Activated gamma-delta T cell (primary cell): ENCODE data around the gene MBOAT1.
A peak's percentile ranks its signal among the peaks of the same experiment; 100 is the strongest.

Experiments
- DNase-seq: peaks from one replicate; lab custom pipeline; 2025; lab: John Stamatoyannopoulos, UW

MBOAT1 gene

GRCh38 chr6:20234136-20234535, 21.9 kb upstream of the MBOAT1 start:
- no peak for DNase-seq

- DNase-seq = no peak
Measured at GRCh38 chr6:20233007-20233730, 20.9 kb upstream of the MBOAT1 start.

DNA sequence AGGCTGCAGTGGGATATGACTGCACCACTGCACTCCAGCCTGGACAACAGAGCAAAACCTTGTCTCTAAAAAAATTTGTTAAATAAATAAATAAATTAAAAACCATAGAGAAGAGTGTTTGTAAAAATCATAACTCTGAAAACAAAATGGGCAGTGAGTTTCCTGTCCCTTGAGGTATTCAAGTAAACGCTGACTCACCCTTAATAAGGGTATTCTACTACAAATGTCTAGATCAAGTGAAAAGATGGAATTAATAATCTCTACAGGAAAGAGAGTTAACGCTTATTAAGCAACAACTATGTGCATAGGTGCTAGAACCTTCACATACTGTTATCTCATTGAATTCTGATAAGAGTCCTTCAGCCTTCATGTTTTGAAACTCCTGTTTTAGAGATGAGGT, 19.9 kb upstream of the MBOAT1 start:
- no peak for DNase-seq

GRCh38 chr6:20230401-20231119, 18.3 kb upstream of the MBOAT1 start:
- DNase-seq = no peak

GRCh38 chr6:20229881-20230280, 17.6 kb upstream of the MBOAT1 start:
- DNase-seq = no peak

- no peak for DNase-seq
Measured at GRCh38 chr6:20227350-20227749, 15.1 kb upstream of the MBOAT1 start.

GRCh38 chr6:20223141-20223540, 10.9 kb upstream of the MBOAT1 start:
- no peak for DNase-seq

DNA sequence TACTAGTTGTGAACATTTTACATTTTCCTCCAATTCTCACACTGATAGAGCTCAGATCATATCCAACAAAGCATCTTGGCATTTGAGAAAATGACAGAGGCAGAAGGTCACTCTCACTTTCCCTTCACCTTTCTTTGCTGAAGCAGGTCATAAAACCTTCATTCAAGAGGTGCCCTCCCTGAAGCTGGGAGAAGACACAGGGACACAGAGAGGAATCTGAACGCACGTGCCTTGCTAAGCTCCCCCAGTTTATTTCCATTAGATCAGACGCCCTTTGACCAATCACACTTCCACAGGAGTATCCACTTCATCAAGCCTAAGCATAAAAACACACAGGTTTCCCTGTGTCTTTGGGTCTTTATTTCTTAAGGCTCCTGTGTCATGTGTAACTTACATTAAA, 9.2 kb upstream of the MBOAT1 start:
- no peak for DNase-seq

DNA sequence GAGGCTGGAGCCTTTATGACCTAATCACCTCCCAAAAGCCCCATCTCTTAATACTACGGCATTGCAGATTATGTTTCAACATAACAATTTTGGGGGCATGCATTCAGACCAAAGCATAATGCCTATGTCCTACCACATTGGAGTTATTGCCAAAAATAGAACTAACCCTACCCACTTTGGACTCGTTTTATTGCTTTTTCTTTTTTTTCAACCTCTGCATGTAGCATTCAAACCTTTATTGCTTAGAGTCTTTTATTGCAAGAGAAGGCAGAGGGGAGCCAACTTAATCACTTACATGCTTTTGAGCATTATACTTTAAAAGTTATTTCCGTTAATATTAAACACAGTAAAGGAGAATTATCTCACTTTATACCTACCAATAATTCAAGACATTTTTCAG, 8.1 kb upstream of the MBOAT1 start:
- no peak for DNase-seq

GRCh38 chr6:20217891-20218290, 5.6 kb upstream of the MBOAT1 start:
- no peak for DNase-seq

DNA sequence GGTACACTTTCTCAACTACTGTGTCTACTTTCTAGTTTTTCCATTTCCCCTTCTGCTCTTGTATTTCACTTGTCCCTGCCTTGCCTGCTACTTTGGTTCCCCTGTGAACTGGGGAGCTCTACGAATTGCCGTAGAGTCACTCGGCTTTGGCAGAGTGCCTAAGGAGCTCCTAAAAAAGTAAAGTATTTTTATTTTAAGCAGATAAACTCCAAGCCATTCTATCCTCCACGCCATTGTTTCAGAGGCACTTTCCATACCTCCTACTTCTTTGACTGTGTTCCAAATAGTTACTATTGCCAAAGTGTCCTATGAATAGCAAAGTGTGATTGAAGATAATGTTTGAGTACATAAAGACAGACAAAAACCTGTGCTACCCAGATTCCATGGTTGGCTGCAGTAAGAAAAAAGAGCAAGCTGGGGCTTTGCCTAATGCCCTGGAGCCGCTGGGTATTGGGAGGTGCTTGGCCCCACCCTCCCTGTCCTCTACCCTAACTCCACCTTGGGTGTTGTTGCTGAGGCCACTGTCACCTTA, 5.1 kb upstream of the MBOAT1 start:
- DNase-seq = no peak

GRCh38 chr6:20215310-20215709, 3.0 kb upstream of the MBOAT1 start:
- no peak for DNase-seq

GRCh38 chr6:20213271-20213798, 1.1 kb upstream of the MBOAT1 start:
- DNase-seq = no peak

DNA sequence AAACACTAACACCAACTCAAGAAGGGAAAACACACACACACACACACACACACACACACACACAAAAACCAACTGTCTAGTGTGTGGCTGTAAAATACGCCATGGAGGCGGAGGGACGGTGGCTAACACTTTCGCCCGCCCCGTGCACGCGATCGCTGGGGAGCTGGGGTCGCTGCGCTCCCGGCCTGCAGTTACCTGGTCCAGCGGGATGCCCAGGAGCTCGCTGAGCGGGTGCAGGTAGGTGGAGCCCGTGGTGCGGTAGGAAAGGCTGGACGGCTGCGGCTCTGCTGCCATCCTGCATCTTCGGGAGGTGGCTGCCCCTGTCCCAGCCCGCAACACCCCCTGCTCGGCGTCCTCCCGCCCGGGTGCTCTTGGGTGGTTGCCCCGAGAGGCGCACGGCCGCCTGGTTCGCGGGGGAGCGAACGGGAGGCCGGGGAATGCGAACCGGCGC, 303 bp downstream of the MBOAT1 start:
- peak; percentile 36 for DNase-seq

DNA sequence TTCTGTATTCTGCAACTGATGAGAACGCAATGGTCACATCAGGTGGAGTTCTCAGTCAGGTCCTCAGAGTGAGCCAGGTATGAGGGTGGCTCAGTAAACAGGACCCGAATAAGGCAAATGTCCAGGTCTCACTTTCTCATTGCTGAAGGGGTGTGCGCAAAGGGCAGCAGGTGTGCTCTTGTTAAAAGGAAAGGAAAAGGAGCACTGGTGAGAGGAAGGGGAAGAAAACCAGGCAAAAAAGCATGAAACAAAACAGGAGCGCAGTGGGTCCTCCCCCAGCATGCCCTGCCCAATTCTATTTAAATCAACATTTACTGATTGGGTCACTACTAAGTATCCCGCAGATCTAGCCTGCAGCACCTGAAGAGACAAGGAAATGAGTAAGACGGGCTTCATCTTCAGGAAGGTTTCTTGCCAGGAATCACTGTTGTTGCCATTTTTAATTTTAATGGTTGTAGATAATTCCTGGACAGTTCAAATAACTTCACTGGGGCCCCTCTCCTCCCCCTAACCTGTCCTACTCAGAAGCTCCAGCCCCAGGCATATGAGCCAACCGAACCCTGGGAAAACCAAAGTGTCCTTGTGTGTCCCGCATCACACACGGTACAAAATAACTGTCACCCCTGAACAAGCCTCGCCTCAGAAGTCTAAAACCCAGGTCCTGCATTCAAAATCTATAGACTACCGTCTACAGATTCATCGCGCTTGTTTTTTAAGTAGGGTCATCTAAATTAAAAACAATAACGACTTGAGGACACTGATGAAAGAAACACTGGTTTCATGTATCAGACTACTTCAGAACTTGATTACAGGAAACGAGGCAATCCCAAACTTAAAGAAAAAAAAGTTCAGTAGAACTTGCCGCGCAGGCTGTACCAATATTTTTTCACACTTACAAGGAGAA, 980 bp downstream of the MBOAT1 start:
- DNase-seq = no peak

DNA sequence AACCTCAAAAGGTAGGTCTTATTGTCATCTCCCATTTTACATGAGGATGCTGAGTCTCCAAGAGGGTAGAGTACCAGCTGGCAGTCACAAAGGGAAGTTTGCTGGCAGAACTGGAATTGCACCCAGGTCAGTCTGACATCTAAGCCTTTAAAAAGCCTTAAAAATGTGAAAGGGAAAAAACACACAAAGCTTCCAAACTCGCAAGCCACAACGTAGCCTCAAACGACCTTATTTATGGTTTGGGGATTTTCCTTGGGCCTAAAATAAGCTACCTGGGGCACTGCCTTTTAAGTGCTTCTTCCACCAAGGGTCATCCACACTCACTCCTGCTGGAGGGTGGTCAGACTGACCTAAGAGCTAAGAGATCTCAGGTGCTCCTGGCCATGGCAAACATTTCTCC, 2.1 kb downstream of the MBOAT1 start:
- no peak for DNase-seq

- no peak for DNase-seq
Measured at GRCh38 chr6:20208687-20209378, 3.4 kb downstream of the MBOAT1 start.

DNA sequence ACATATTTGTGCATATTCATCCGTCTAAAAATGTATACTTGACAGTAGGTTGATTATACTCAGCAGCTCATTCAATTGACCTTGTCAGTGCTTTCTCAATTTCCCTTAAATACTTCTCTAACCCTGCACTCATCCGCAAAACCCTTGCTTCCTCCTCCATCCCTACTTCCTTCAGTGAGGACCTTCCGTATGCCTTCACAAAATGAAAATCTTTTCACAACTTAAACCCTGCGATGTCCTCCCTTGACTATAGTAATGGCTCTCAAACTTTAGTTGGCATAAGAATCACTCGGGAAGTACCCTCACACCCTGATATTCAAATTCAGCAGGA, 5.2 kb downstream of the MBOAT1 start:
- no peak for DNase-seq

DNA sequence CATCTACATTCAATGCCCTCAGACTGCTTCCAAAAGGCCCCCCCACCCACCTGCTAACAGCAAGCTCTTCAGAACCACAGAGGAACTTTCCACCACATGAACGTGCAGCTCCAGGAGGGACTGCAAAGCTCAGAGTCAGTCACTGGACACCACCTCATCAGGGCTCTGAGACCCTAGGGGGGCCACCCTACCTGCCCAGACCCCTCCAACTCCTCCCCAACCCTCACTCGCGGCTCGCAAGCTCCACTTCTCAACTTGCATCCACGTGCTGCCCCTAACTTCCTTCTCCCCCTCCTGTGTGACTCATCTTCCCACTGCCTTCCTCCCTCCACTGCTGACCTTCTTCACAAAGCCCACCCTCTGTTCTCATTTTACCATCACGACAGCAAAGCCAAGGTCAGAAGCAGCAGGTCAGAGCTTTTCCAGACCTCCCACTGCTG, 6.5 kb downstream of the MBOAT1 start:
- DNase-seq = no peak

- no peak for DNase-seq
Measured at GRCh38 chr6:20204512-20204894, 7.8 kb downstream of the MBOAT1 start.
